ENCODE measurements around the gene NOL6.

- no peak for TF ChIP-seq EZH2 (IDR thresholded peaks at IDR 0.05; ENCODE audit: low read depth, unreplicated experiment)
- TF ChIP-seq REST (IDR thresholded peaks at IDR 0.05; ENCODE audit: unreplicated experiment): no peak
- TF ChIP-seq POLR2AphosphoS5 (IDR thresholded peaks at IDR 0.05; ENCODE audit: low read depth): no peak
- no peak for TF ChIP-seq CTCF (conservative IDR thresholded peaks at IDR 0.05; ENCODE audit: low read depth in 2 of 2)
- no peak for TF ChIP-seq CREB1 (CRISPR knock-in tag; IDR thresholded peaks at IDR 0.05; ENCODE audit: low read depth)
- no peak for TF ChIP-seq EZH2phosphoT487 (IDR thresholded peaks at IDR 0.05; ENCODE audit: unreplicated experiment)
- no peak for TF ChIP-seq JUNB (IDR thresholded peaks at IDR 0.05; ENCODE audit: unreplicated experiment)
- no peak for TF ChIP-seq STAT1 (IDR thresholded peaks at IDR 0.05; ENCODE audit: unreplicated experiment)
- TF ChIP-seq ZNF114 (CRISPR knock-in tag; IDR thresholded peaks at IDR 0.05): no peak
Observed at GRCh38 chr9:33437205-33437604, 36.5 kb downstream of the NOL6 start.

Data from GM23338 (cell line).